GM13977 (cell line): Measurements from ENCODE around the gene MAG.
A peak's percentile ranks its signal among the peaks of the same experiment; 100 is the strongest.

ENCODE experiments used
- DNase-seq: peaks from one replicate; pipeline ENCODE4 v3.0.0; 2012; ENCODE audit warnings: low spot score
- CTCF ChIP-seq: IDR thresholded peaks from 2 replicates; pipeline ENCODE4 v1.5.1; 2012; ENCODE audit warnings: mild to moderate bottlenecking, control low read depth; ENCODE audit not compliant: insufficient read depth; ENCODE audit errors: extremely low read depth, missing control alignments
- in situ Hi-C: fragments of 300-500 bp; cut with MboI; formaldehyde crosslinking; loops from one replicate; pipeline ENCODE4 v1.12.0; 2022; ENCODE audit warnings: low sequenced_read_pairs, low pct_unique_long_range_greater_than_20kb, mixed read lengths, inconsistent platforms; ENCODE audit not compliant: unreplicated experiment

MAG gene

GRCh38 chr19:35329323-35329722, 37.4 kb downstream of the MAG start:
- in situ Hi-C loops = no loop called here
- DNase-seq = no peak
- no peak for TF ChIP-seq CTCF

- no peak for TF ChIP-seq CTCF
- in situ Hi-C loops = no loop called here
- DNase-seq = peak; percentile 75
Measured at GRCh38 chr19:35330475-35330874, 38.5 kb downstream of the MAG start.

GRCh38 chr19:35331551-35332214, 39.7 kb downstream of the MAG start:
- TF ChIP-seq CTCF = no peak
- DNase-seq = no peak
- in situ Hi-C loops = no loop called here

- DNase-seq = no peak
- TF ChIP-seq CTCF = peak; percentile 20
- in situ Hi-C loops = no loop called here
Measured at GRCh38 chr19:35332817-35333216, 40.9 kb downstream of the MAG start.

GRCh38 chr19:35334144-35334753, 42.3 kb downstream of the MAG start:
- no peak for DNase-seq
- no peak for TF ChIP-seq CTCF
- in situ Hi-C loops = no loop called here

GRCh38 chr19:35336166-35336955, 44.4 kb downstream of the MAG start:
- in situ Hi-C loops = no loop called here
- no peak for DNase-seq
- no peak for TF ChIP-seq CTCF
